H54 (cell line): Measurements from ENCODE around the gene CUX1.
"Not testable (repeated sequence)": the region's sequence is repeated elsewhere in the genome, so short reads cannot be mapped to it uniquely, and the experiment has no call there.

Source experiments
- DNase-seq: peaks from one replicate; pipeline ENCODE4 v3.0.0; 2011; ENCODE audit warnings: low spot score, mixed read lengths; ENCODE audit not compliant: insufficient read length
- FAIRE-seq: peaks from 3 replicates; lab custom pipeline; 2011; peaks lifted over from hg19 to GRCh38; lab: Jason Lieb, UNC
- POLR2A ChIP-seq: IDR thresholded peaks from 2 replicates; pipeline ENCODE4 v1.6.1; 2011; ENCODE audit warnings: low read depth, mild to moderate bottlenecking, low read length

Gene CUX1

DNA sequence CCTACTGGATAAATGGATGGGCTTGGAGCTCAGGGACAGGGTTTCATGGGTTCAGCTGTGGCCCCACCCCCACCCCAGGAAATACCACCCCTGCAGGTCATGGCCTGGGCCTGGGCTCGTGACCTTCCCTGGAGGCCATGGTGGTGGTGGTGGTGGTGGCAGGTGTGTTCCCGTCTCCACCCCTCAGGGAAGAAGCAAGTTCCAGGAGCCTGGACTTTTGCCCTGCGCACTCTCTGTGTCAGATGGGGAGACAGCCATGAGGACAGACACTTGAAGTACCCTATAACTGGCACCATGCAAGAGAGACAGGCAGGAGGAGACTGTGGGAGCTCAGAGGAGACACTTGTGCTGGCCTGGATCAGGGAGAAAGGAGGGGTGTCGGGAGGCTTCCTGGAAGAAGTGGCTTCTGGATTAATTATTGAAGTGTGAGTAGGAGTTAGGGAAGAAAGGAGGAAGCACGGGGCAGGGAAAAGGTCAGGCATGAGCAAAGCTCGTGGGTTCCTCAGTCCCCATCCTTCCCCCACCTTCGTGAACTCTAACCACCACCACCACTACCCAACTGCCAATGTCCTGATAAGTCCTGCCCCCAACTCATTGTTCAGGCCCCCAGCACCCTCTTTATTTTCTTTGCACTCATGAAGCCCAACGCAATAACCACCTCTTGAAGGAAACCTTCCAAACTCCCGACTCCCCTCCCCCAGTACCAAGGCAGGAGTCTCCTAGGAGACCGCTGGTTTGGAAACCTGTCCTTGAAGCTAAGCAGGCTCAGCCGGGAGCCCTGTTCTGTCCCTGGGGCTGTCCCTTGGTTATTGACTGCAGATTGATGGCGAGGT lies 478.1 kb downstream of the CUX1 start:
- TF ChIP-seq POLR2A: no peak
- FAIRE-seq (no peak), DNase-seq (no peak)

DNA sequence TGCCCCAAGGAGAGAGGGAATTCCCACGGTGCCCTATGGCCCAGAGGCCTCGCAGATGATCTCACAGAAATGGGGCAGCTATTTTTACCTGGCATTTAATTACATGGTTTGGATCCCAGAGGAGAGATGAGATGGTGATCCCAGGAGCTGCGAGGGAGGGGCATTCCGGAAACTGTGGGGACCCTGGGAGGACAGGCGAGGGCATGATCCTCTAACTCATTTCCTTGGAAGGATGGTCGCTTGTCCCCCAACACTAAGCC lies 478.7 kb downstream of the CUX1 start:
- no peak for TF ChIP-seq POLR2A
- DNase-seq: no peak
- no peak for FAIRE-seq

DNA sequence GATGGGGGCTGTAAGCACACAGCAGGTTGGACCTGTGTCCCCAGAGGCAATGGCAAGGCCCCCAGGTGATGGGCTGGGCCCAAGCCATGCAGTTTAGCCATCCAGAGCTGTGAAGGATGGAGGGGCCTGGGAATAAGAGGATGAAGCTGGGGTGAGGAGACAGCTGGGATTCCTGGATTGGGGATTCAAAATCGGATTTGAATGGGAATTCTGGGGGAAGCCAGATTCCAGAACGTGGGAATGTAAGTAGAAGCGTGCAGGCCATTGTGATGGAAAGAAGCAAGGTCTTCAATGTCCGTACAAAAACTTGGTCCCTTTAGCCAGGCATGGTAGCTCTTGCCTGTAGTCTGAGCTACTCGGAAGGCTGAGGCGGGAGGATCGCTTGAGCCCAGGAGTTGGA lies 479.1 kb downstream of the CUX1 start:
- FAIRE-seq (no peak), DNase-seq (no peak)
- TF ChIP-seq POLR2A: no peak

DNA sequence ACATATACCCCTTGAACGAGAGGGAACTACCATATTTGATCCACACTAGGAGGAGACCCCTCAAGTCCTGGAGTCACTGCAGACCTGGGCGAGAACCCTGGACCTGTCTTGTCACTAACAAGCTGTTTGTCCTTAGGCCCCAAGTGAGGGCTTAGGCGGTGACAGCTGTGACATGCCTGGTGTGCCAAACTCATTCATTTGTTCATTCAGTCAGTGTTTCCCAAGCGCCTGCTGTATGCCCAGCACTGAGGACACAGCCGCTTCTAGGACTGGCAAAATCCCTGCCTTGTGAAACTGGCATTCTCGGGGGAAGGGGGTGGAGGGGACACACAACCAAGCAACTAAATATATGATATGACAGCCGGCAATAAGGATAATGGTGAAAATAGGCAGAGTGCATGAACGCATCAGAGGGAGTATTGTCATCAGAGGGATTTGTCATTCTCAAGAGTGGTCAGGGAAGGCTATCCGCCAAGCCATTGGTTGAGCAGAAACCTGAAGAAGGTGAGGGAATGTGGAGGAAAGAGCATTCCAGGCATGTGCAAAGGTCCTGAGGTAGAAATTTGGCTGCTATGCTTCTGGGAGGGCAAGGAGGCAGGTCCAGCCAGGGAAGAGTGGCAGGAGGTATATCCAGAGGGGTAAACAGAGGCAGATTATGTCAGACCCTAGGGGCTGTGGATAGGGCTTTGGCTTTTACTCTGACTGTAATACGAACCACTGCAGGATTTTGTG lies 480.2 kb downstream of the CUX1 start:
- FAIRE-seq (no peak), DNase-seq (no peak)
- TF ChIP-seq POLR2A: no peak

GRCh38 chr7:102300643-102301221 lies 483.3 kb downstream of the CUX1 start:
- FAIRE-seq (no peak), DNase-seq (no peak)
- TF ChIP-seq POLR2A: no peak

GRCh38 chr7:102301367-102301766 lies 483.9 kb downstream of the CUX1 start:
- not testable (repeated sequence) for DNase-seq, FAIRE-seq

DNA sequence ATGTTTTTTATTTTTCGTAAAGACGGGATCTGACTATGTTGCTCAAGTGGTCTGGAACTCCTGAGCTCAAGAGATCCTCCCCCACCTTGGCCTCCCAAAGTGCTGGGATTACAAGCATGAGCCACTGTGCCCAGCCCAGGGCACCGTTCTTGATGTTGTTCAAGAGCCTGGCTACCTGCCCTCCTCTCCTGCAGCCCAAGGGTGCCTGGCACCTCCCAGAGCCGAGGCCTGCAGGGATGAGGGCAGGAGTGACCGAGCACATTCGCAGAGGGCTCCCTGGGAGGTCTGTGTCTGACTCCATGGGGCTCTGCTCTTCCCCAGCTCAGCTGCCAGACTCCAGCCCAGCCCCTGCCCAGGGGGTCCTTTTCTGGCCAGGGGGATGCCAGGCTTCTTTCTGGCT lies 484.6 kb downstream of the CUX1 start:
- FAIRE-seq (no peak), DNase-seq (no peak)
- no peak for TF ChIP-seq POLR2A

DNA sequence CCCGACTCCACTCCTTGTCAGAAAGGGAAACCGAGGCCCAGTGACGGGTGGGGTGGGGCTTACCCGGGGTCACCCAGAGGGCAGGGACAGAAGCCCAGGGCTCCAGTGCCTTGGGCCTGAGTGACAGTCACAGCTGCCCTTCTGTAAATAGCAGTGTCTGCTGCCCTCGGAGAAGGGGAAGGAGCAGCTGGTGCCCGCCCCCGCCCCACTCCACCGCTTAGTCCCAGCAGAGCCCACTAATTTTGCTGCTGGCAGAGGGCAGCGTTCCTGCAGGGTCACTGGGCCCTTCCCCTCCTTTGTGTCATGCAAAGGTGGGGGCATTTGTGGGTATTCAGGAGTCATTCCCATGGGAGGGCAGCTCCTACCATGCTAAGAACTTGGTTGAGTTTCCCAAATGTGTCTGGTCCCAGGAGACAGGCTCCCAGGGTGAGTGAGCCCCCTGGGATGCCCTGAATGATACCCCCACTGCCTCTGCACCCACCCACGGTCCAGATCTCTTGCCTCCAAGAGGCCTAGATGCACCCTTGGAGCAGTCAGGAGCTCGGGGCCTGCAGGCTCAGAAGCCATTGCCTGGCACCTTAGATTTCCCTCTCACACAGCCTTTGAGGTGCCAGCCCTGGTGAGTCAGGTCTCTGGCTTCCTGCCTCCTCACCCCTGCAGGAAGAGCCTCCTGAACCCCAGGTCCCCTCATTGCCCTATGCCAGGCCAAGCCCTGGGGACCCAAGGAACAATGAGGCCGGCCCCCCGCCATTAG lies 486.4 kb downstream of the CUX1 start:
- TF ChIP-seq POLR2A: no peak
- FAIRE-seq: no peak
- no peak for DNase-seq

DNA sequence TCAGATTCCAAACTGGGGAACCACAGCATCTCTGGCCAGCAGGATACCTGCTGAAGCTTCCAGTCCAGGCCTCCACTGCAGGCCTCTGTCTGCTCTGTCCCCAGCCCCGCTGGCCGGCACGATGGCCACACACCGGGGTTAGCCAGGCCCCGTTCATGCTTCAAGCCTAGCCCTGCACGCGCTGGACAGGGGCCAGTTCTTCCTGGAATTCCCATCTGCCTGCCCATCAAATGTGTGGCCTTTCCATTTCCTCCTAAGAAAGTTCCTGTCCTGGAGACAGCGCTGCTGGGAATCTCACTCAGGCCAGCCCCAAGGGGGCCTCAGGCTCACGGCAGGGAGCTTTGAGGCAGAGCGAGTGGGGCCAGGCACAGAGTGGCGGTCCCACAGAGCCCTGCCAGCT lies 487.2 kb downstream of the CUX1 start:
- DNase-seq: no peak
- TF ChIP-seq POLR2A: no peak
- FAIRE-seq: no peak

DNA sequence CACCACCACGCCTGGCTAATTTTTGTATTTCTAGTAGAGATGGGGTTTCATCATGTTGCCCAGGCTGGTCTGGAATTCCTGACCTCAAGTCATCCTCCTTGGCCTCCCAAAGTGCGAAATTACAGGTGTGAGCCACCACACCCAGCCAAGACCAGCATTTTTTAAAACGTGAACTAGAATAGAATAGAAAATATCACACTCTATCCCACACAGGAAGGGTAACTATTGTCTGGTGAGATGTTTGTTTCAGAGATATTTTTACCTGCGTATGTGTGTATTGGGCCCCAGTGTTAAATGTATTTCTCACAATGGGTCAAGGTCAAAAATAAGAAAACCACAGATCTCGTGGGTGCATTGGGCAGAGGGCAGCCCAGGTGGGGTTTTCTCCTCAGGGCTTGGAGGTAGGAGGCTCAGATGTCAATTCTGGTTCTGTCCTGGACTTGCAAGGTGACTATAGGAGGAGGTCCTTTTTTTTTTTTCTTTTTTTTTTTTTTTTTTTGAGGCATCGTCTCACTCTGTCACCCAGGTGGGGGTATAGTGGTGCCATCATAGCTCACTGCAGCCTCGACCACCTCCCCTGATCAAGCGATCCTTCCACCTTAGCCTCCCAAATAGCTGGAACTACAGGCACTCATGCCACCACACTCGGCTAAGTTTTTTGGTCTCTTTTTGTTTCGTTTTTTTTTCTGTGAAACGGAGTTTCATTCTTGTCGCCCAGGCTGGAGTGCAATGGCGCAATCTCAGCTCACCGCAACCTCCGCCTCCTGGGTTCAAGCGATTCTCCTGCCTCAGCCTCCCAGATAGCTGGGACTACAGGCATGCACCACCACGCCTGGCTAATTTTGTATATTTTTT lies 488.2 kb downstream of the CUX1 start:
- DNase-seq: no peak
- TF ChIP-seq POLR2A: no peak
- FAIRE-seq: no peak

GRCh38 chr7:102306916-102307677 lies 489.7 kb downstream of the CUX1 start:
- DNase-seq (no peak), FAIRE-seq (no peak)
- TF ChIP-seq POLR2A: no peak

DNA sequence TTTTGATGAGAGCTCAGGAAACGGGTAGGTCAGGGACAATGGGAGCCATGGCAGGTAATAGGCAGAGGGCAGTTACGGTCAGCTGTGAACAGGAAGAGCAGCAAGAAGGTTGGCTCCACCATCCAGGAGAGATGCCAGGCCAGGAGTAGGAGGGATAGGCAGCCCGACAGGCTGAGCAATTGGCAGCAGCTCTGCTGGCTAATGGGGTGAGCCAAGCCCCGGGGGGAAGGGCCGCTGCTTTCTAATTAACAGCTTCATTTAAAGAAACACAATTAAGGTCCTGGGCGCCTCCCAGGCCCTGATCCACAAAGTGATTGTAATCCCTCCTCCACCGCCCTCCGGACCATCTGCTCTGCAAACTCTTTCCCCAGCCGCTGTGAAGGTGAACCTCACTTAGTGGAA lies 493.0 kb downstream of the CUX1 start:
- FAIRE-seq (no peak), DNase-seq (no peak)
- TF ChIP-seq POLR2A: no peak

- DNase-seq: no peak
- FAIRE-seq: no peak
- TF ChIP-seq POLR2A: no peak
These were observed 494.9 kb downstream of the CUX1 start for GRCh38 chr7:102312317-102312716.
